Neural progenitor cell (in vitro differentiated cells): Measurements from ENCODE around the gene ASTN2. TPM values are rescaled to one million over a fixed set of nuclear protein-coding genes. Genes with fewer than 3 reads are reported as not detected.
A peak's percentile ranks its signal among the peaks of the same experiment; 100 is the strongest.

Experiments
- DNase-seq: peaks from one replicate; pipeline ENCODE4 v3.0.0-alpha.2; 2016; ENCODE audit warnings: low spot score
- H2AFZ ChIP-seq: fragments of 200-600 bp; sonication (generic); replicated peaks from 2 replicates; pipeline ENCODE4 v1.6.1; 2016; ENCODE audit warnings: antibody characterized with exemption
- H3F3A ChIP-seq: fragments of 200-600 bp; sonication (generic); 2 replicates; pipeline ENCODE4 v1.6.1; 2016; ENCODE audit warnings: antibody characterized with exemption, low read depth
- H3K27ac ChIP-seq: fragments of 200-600 bp; sonication (generic); 2 replicates; pipeline ENCODE4 v1.5.1; 2016; ENCODE audit warnings: mild to moderate bottlenecking
- H3K27me3 ChIP-seq: fragments of 200-600 bp; sonication (generic); 2 replicates; pipeline ENCODE4 v1.6.1; 2016; ENCODE audit warnings: mild to moderate bottlenecking, moderate library complexity
- H3K36me3 ChIP-seq: fragments of 200-600 bp; sonication (generic); 2 replicates; pipeline ENCODE4 v1.5.1; 2016
- H3K4me1 ChIP-seq: fragments of 200-600 bp; sonication (generic); 2 replicates; pipeline ENCODE4 v1.6.1; 2016; ENCODE audit warnings: mixed run types
- H3K4me2 ChIP-seq: fragments of 200-600 bp; sonication (generic); 2 replicates; pipeline ENCODE4 v1.6.1; 2016
- H3K4me3 ChIP-seq: fragments of 200-600 bp; sonication (generic); 2 replicates; pipeline ENCODE4 v1.5.1; 2016
- H3K79me2 ChIP-seq: fragments of 200-600 bp; sonication (generic); 2 replicates; pipeline ENCODE4 v1.6.1; 2016; ENCODE audit warnings: low read depth
- H3K9ac ChIP-seq: fragments of 200-600 bp; sonication (generic); 2 replicates; pipeline ENCODE4 v1.6.1; 2016
- H3K9me3 ChIP-seq: fragments of 200-600 bp; sonication (generic); 2 replicates; pipeline ENCODE4 v1.5.1; 2016; ENCODE audit warnings: low read depth
- H4K20me1 ChIP-seq: fragments of 200-600 bp; sonication (generic); 2 replicates; pipeline ENCODE4 v1.6.1; 2016; ENCODE audit warnings: low read depth
- H3K27ac Mint-ChIP-seq: 3 replicates; pipeline ENCODE4 v1.8.0; 2021; ENCODE audit warnings: mixed read lengths
- H3K27me3 Mint-ChIP-seq: 2 replicates; pipeline ENCODE4 v1.8.0; 2022; ENCODE audit warnings: low read depth, mild to moderate bottlenecking, inconsistent platforms, moderate library complexity, mixed read lengths; ENCODE audit not compliant: insufficient read depth
- H3K36me3 Mint-ChIP-seq: 3 replicates; pipeline ENCODE4 v1.8.0; 2021; ENCODE audit warnings: mixed read lengths
- H3K4me1 Mint-ChIP-seq: 3 replicates; pipeline ENCODE4 v1.8.0; 2021; ENCODE audit warnings: mixed read lengths
- H3K4me3 Mint-ChIP-seq: 3 replicates; pipeline ENCODE4 v1.8.0; 2021; ENCODE audit warnings: mild to moderate bottlenecking, moderate library complexity, mixed read lengths
- H3K9me3 Mint-ChIP-seq: 3 replicates; pipeline ENCODE4 v1.8.0; 2020; ENCODE audit warnings: mixed read lengths
- CTCF ChIP-seq: fragments of 200-600 bp; sonication (generic); IDR thresholded peaks from 2 replicates; pipeline ENCODE4 v1.5.1; 2017; ENCODE audit warnings: antibody characterized with exemption, mild to moderate bottlenecking
- EZH2 ChIP-seq: fragments of 200-600 bp; sonication (generic); IDR thresholded peaks from 2 replicates; pipeline ENCODE4 v1.6.1; 2017; ENCODE audit warnings: antibody characterized with exemption, mild to moderate bottlenecking, moderate library complexity
- EZH2phosphoT487 ChIP-seq: fragments of 200-600 bp; sonication (generic); IDR thresholded peaks from 2 replicates; pipeline ENCODE4 v1.6.1; 2017; ENCODE audit warnings: antibody characterized with exemption
- total RNA-seq: library from RNA; depleted of rRNA; stranded (reverse); fragments of >200 nt; gene quantifications from 2 replicates; pipeline ENCODE4 v1.2.3, GENCODE V29; 2015; ENCODE audit warnings: low replicate concordance

The ASTN2 gene
- total RNA-seq, 1 donor from 2014 or later: 8.0 TPM

- H3K27me3 ChIP-seq: no peaks in the 10 kb centered on the region
- Mint-ChIP-seq H3K27ac (peak within 1 kb of the TSS; percentile 67), H3K4me3 (peak within 1 kb of the TSS; percentile 86), H3K27me3 (peaks cover 4% of the 10 kb centered on the region), H3K36me3 (peaks cover 5% of the 10 kb centered on the region), H3K9me3 (peaks cover 7% of the 10 kb centered on the region), H3K4me1 (peaks cover 29% of the 10 kb centered on the region)
- H3K27ac ChIP-seq: no peak within 1 kb of the TSS
- H3F3A ChIP-seq: no peaks in the 10 kb centered on the region
- peaks cover 33% of the 10 kb centered on the region for H3K79me2 ChIP-seq
- no peaks in the 10 kb centered on the region for H3K9me3 ChIP-seq
- peaks cover 7% of the 10 kb centered on the region for H4K20me1 ChIP-seq
- H3K4me3 ChIP-seq: peak within 1 kb of the TSS; percentile 66
- no peak within 1 kb of the TSS for H3K9ac ChIP-seq
- no peaks in the 10 kb centered on the region for H3K4me1 ChIP-seq
- DNase-seq: peak; percentile 94
- peak within 1 kb of the TSS; percentile 85 for H3K4me2 ChIP-seq
- H3K36me3 ChIP-seq: no peaks in the 10 kb centered on the region
- peak within 1 kb of the TSS; percentile 82 for H2AFZ ChIP-seq
- TF ChIP-seq EZH2 (no peak), CTCF (no peak), EZH2phosphoT487 (no peak)
Observed at GRCh38 chr9:116687074-116687753, 727.6 kb downstream of the ASTN2 start, which contains the start of gene TRIM32. Gene TRIM32 (plus strand): TSS chr9:116687305. CDS start chr9:116697743, 10,438 bp downstream.

- H3K9ac ChIP-seq: no peak overlapping the region
- H3K9me3 ChIP-seq: no peaks in the 10 kb centered on the region
- H3K4me3 Mint-ChIP-seq: peak overlapping the region; percentile 86
- H2AFZ ChIP-seq: peak overlapping the region; percentile 82
- H3K4me1 ChIP-seq: no peaks in the 10 kb centered on the region
- H3K27me3 Mint-ChIP-seq: peaks cover 4% of the 10 kb centered on the region
- H3K9me3 Mint-ChIP-seq: peaks cover 7% of the 10 kb centered on the region
- no peak for DNase-seq
- H3K27ac ChIP-seq: no peak overlapping the region
- H3K4me1 Mint-ChIP-seq: peaks cover 29% of the 10 kb centered on the region
- H3K79me2 ChIP-seq: peaks cover 30% of the 10 kb centered on the region
- peak overlapping the region; percentile 85 for H3K4me2 ChIP-seq
- no peaks in the 10 kb centered on the region for H3K27me3 ChIP-seq
- peak overlapping the region; percentile 67 for H3K27ac Mint-ChIP-seq
- H3F3A ChIP-seq: no peaks in the 10 kb centered on the region
- no peaks in the 10 kb centered on the region for H3K36me3 ChIP-seq
- peak overlapping the region; percentile 66 for H3K4me3 ChIP-seq
- peaks cover 3% of the 10 kb centered on the region for H4K20me1 ChIP-seq
- TF ChIP-seq CTCF: no peak
- TF ChIP-seq EZH2: no peak
- no peak for TF ChIP-seq EZH2phosphoT487
- H3K36me3 Mint-ChIP-seq: peaks cover 5% of the 10 kb centered on the region
Observed at GRCh38 chr9:116686693-116687073, 728.2 kb downstream of the ASTN2 start.

GRCh38 chr9:116686135-116686534 is 728.7 kb downstream of the ASTN2 start:
- no peak overlapping the region for H3K27ac ChIP-seq
- H3K9ac ChIP-seq: no peak overlapping the region
- H3K36me3 Mint-ChIP-seq: peaks cover 5% of the 10 kb centered on the region
- peaks cover 4% of the 10 kb centered on the region for H3K27me3 Mint-ChIP-seq
- H3K4me2 ChIP-seq: peak overlapping the region; percentile 85
- peak overlapping the region; percentile 86 for H3K4me3 Mint-ChIP-seq
- H3K27me3 ChIP-seq: no peaks in the 10 kb centered on the region
- H4K20me1 ChIP-seq: no peaks in the 10 kb centered on the region
- H2AFZ ChIP-seq: no peak overlapping the region
- H3K4me3 ChIP-seq: no peak overlapping the region
- no peak for TF ChIP-seq CTCF
- TF ChIP-seq EZH2phosphoT487: no peak
- TF ChIP-seq EZH2: no peak
- no peaks in the 10 kb centered on the region for H3K4me1 ChIP-seq
- H3K79me2 ChIP-seq: peaks cover 24% of the 10 kb centered on the region
- no peaks in the 10 kb centered on the region for H3K9me3 ChIP-seq
- H3F3A ChIP-seq: no peaks in the 10 kb centered on the region
- H3K27ac Mint-ChIP-seq: no peak overlapping the region
- H3K9me3 Mint-ChIP-seq: peaks cover 7% of the 10 kb centered on the region
- no peak for DNase-seq
- H3K36me3 ChIP-seq: no peaks in the 10 kb centered on the region
- H3K4me1 Mint-ChIP-seq: peaks cover 29% of the 10 kb centered on the region
